Small intestine (tissue), 7 donors: Measurements from ENCODE around the gene CLEC16A. TPM values are rescaled to one million over a fixed set of nuclear protein-coding genes. Genes with fewer than 3 reads are reported as not detected.
A peak's percentile ranks its signal among the peaks of the same experiment; 100 is the strongest.

Source experiments
- DNase-seq, 2 donors: peaks; one replicate each; pipeline versions ENCODE4 v3.0.0 to v3.0.0-alpha.2; 2013
- FAIRE-seq: peaks from 2 replicates; lab custom pipeline; 2012; peaks lifted over from hg19 to GRCh38; lab: Jason Lieb, UNC
- H3K27ac ChIP-seq, 3 donors: one replicate each; pipeline ENCODE4 v1.5.1; 2013; ENCODE audit warnings: low read length in 2 of 3, mild to moderate bottlenecking in 2 of 3, control low read depth in 1 of 3, inconsistent platforms in 1 of 3, low read depth in 1 of 3, moderate library complexity in 1 of 3
- H3K27me3 ChIP-seq, 3 donors: one replicate each; pipeline ENCODE4 v1.6.1; 2013; ENCODE audit warnings: low read length in 3 of 3, inconsistent platforms in 1 of 3; ENCODE audit not compliant: control insufficient read depth in 3 of 3, insufficient read depth in 3 of 3
- H3K36me3 ChIP-seq, 3 donors: one replicate each; pipeline ENCODE4 v1.6.1; 2013; ENCODE audit warnings: low read length in 3 of 3, inconsistent platforms in 1 of 3, low read depth in 1 of 3, mild to moderate bottlenecking in 1 of 3, moderate library complexity in 1 of 3; ENCODE audit not compliant: control insufficient read depth in 3 of 3, insufficient read depth in 2 of 3
- H3K4me1 ChIP-seq, 3 donors: one replicate each; pipeline ENCODE4 v1.6.1; 2013; ENCODE audit warnings: low read length in 2 of 3, inconsistent platforms in 1 of 3, low read depth in 1 of 3, mild to moderate bottlenecking in 1 of 3, moderate library complexity in 1 of 3; ENCODE audit not compliant: control insufficient read depth in 3 of 3, insufficient read depth in 2 of 3
- H3K4me3 ChIP-seq, 3 donors: one replicate each; pipeline ENCODE4 v1.5.1; 2013; ENCODE audit warnings: low read length in 3 of 3, control low read depth in 1 of 3, inconsistent platforms in 1 of 3, low read depth in 1 of 3, mild to moderate bottlenecking in 1 of 3, moderate library complexity in 1 of 3
- H3K9me3 ChIP-seq, 2 donors: one replicate each; pipeline ENCODE4 v1.6.1; 2013; ENCODE audit warnings: low read depth in 1 of 2, low read length in 1 of 2; ENCODE audit not compliant: control insufficient read depth in 2 of 2, insufficient read depth in 1 of 2
- WGBS, 3 donors: extraction: QIAGEN DNeasy Blood & Tissue Kit; methylation state at CpG; one replicate each; pipeline ENCODE4 v1.1.7; 2013; 5-methylcytosine and 5-hydroxymethylcytosine counted together
- polyA plus RNA-seq, 4 donors: library from polyadenylated mRNA; stranded (reverse) in 3 of 4; unstranded in 1 of 4; fragments of 200-250 nt in 3 of 4; fragments of 120-200 nt in 1 of 4; gene quantifications; one replicate each; pipeline versions ENCODE4 v1.2.1 to v1.2.3, GENCODE V29; 2013
- donor health status: healthy with polysubstance abuse.
- donor health status: control.
- donor health status: control.
- donor health status: Bipolar disorder and iron deficiency.
- donor health status: healthy.

Gene CLEC16A
- polyA plus RNA-seq, 4 donors: 12.2 to 23.5 (median 14.1) TPM

- WGBS, 3 donors: 92 to 93% (median 92%) methylated on average over 12 of the region's 12 CpGs
- Histone ChIP-seq H3K36me3 (peaks cover 3 to 31% (median 3%) of the 10 kb centered on the region in 3 donors), H3K9me3 (no peaks in the 10 kb centered on the region), H3K4me3 (no peak overlapping the region), H3K4me1 (peaks cover 0 to 21% (median 0%) of the 10 kb centered on the region in 3 donors), H3K27ac (no peak overlapping the region), H3K27me3 (no peaks in the 10 kb centered on the region)
- DNase-seq (no peak), FAIRE-seq (no peak)
Measured at GRCh38 chr16:11092788-11093571, 148.6 kb downstream of the CLEC16A start.

DNA sequence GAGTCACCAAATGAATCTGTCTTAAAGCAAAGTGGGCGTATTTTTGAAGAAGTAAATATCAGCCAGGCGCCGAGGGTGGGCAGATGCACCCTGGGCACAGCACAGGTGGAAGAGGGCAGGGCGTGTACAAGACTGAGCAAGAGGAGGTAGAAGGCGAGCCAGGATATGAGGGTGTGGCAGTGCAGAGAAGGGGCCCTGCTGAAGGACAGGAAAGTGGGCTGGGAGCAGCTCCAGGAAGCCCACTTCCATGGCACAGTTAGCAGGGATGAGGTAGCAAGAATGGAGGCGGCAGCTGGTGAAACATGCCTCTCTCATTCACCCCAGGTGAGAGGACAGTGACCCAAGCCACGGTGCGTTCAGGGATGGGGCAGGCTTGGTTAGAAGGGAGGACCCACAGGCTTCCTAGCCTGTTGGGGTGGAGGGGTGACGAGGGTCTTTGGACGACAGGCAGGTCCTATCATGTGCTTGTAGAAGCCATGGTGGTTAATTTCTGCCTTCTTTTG lies 149.3 kb downstream of the CLEC16A start:
- DNase-seq (peak in 1 of 2 donors; percentile 28), FAIRE-seq (no peak)
- H3K27ac ChIP-seq: peak overlapping the region in 2 of 3 donors; percentile 14 to 59

GRCh38 chr16:11094075-11094856 lies 149.9 kb downstream of the CLEC16A start:
- Histone ChIP-seq H3K36me3 (peaks cover 3 to 38% (median 4%) of the 10 kb centered on the region in 3 donors), H3K27me3 (no peaks in the 10 kb centered on the region), H3K27ac (peak overlapping the region in 2 of 3 donors; percentile 14 to 59), H3K9me3 (no peaks in the 10 kb centered on the region), H3K4me1 (peaks cover 0 to 19% (median 0%) of the 10 kb centered on the region in 3 donors), H3K4me3 (no peak overlapping the region)
- WGBS, 3 donors: 49 to 66% (median 52%) methylated on average over 8 of the region's 8 CpGs
- peak in 1 of 2 donors; percentile 14 for DNase-seq
- FAIRE-seq: no peak

More for the DNA sequence above, 149.3 kb downstream of the CLEC16A start:
- peaks cover 0 to 21% (median 0%) of the 10 kb centered on the region in 3 donors for H3K4me1 ChIP-seq
- no peak overlapping the region for H3K4me3 ChIP-seq
- no peaks in the 10 kb centered on the region for H3K9me3 ChIP-seq
- peaks cover 3 to 33% (median 4%) of the 10 kb centered on the region in 3 donors for H3K36me3 ChIP-seq
- no peaks in the 10 kb centered on the region for H3K27me3 ChIP-seq
- WGBS, 3 donors: 55 to 69% (median 57%) methylated on average over 10 of the region's 10 CpGs

DNA sequence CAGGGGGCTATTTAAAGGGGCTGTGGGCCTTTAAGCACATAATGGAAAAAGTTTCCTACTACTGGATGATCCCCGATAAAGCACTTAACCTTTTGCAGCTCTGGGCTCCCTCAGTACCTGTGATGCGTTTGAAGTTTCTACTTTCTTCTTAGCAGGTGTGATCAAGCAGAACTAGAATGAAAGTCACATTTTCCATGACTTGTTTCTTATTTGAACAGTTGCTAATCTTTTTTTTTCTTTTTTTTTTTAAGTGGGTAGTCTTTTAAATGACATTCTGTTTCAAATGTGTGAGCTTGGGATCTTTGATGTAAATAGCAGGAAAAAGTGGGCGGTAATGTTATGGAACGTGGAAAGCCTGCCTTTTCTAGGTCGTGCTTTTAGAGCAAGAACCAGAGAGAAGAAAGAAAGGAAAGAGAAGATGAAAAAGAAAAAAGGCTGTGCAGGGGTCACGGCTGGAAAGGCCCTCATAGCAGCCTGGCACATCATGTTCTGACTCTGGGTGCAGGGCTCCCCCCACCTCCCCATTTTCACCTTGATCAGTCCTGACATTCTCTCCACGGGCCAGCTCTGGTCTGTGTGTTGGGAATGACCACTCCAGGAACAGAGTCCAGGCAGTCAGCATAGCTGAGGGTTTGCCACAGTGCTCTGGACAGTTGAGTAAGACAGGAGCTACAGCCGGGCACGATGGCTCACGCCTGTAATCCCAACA lies 150.6 kb downstream of the CLEC16A start:
- Histone ChIP-seq H3K27me3 (no peaks in the 10 kb centered on the region), H3K36me3 (peaks cover 3 to 38% (median 4%) of the 10 kb centered on the region in 3 donors), H3K4me1 (peaks cover 2 to 21% (median 4%) of the 10 kb centered on the region in 3 donors), H3K9me3 (no peaks in the 10 kb centered on the region), H3K27ac (peak overlapping the region in 1 of 3 donors; percentile 15), H3K4me3 (no peak overlapping the region)
- FAIRE-seq (no peak), DNase-seq (no peak)
- 77 to 89% (median 82%) methylated on average over 10 of the region's 10 CpGs for WGBS, 3 donors

- Histone ChIP-seq H3K36me3 (peaks cover 3 to 38% (median 4%) of the 10 kb centered on the region in 3 donors), H3K4me1 (peaks cover 6 to 22% (median 9%) of the 10 kb centered on the region in 3 donors), H3K9me3 (no peaks in the 10 kb centered on the region), H3K27ac (no peak overlapping the region), H3K27me3 (no peaks in the 10 kb centered on the region), H3K4me3 (no peak overlapping the region)
- DNase-seq (no peak), FAIRE-seq (no peak)
- WGBS, 3 donors: 97 to 98% (median 98%) methylated on average over 4 of the region's 4 CpGs
Measured at GRCh38 chr16:11095935-11096334, 151.6 kb downstream of the CLEC16A start.

- 74 to 88% (median 78%) methylated on average over 8 of the region's 8 CpGs for WGBS, 3 donors
- Histone ChIP-seq H3K27me3 (no peaks in the 10 kb centered on the region), H3K36me3 (peaks cover 3 to 31% (median 4%) of the 10 kb centered on the region in 3 donors), H3K9me3 (no peaks in the 10 kb centered on the region), H3K4me1 (peaks cover 6 to 32% (median 13%) of the 10 kb centered on the region in 3 donors), H3K4me3 (no peak overlapping the region), H3K27ac (no peak overlapping the region)
- no peak for FAIRE-seq
- no peak for DNase-seq
Measured at GRCh38 chr16:11097094-11097786, 152.9 kb downstream of the CLEC16A start.

- Histone ChIP-seq H3K9me3 (no peaks in the 10 kb centered on the region), H3K4me1 (peaks cover 6 to 32% (median 17%) of the 10 kb centered on the region in 3 donors), H3K36me3 (peaks cover 3 to 30% (median 4%) of the 10 kb centered on the region in 3 donors), H3K27me3 (no peaks in the 10 kb centered on the region), H3K4me3 (no peak overlapping the region), H3K27ac (no peak overlapping the region)
- FAIRE-seq (no peak), DNase-seq (no peak)
- WGBS, 3 donors: 96 to 98% (median 97%) methylated on average over 6 of the region's 6 CpGs
Measured at GRCh38 chr16:11097787-11098167, 153.4 kb downstream of the CLEC16A start.
